IMR-90 (cell line): ENCODE measurements around the gene MYO10. TPM values are rescaled to one million over a fixed set of nuclear protein-coding genes. Genes with fewer than 3 reads are reported as not detected.
A peak's percentile ranks its signal among the peaks of the same experiment; 100 is the strongest.

Experiments used
- ATAC-seq: fragments of 200-7000 bp; cut with Tn5 transposase; 2 replicates; pipeline ENCODE4 v1.9.1; 2020; ENCODE audit warnings: low read depth, mild to moderate bottlenecking, moderate library complexity
- BruUV-seq: library from RNA; stranded (reverse); fragments of 400-500 nt; replicated peaks from 2 replicates; lab custom pipeline; 2021; lab: Mats Ljungman, UMichigan
- CTCF ChIA-PET: fragments of 300-600 bp; formaldehyde crosslinking; extraction: SDS; loops from one replicate; lab custom pipeline; 2021; ENCODE audit warnings: antibody characterized with exemption; lab: Yijun Ruan, JAX
- POLR2A ChIA-PET: fragments of 300-600 bp; sonication (Branson Sonifier 250); formaldehyde crosslinking; loops from one replicate; lab custom pipeline; 2022; ENCODE audit warnings: antibody characterized with exemption; ENCODE audit not compliant: unreplicated experiment; lab: Charles Lee
- DNase-seq: peaks from one replicate; pipeline ENCODE4 v3.0.0; 2013
- H2AFZ ChIP-seq: replicated peaks from 2 replicates; pipeline ENCODE3; 2013; ENCODE audit warnings: low read length, mild to moderate bottlenecking; ENCODE audit not compliant: poor library complexity
- H2AK5ac ChIP-seq: 2 replicates; pipeline ENCODE4 v1.6.1; 2013; ENCODE audit warnings: low read depth, low read length, inconsistent platforms
- H2AK9ac ChIP-seq: replicated peaks from 2 replicates; pipeline ENCODE3; 2013; ENCODE audit warnings: mild to moderate bottlenecking, low read depth, low read length, moderate library complexity; ENCODE audit not compliant: poor library complexity
- H2BK120ac ChIP-seq: 2 replicates; pipeline ENCODE4 v1.6.1; 2013; ENCODE audit warnings: low read depth, low read length, inconsistent platforms
- H2BK15ac ChIP-seq: 3 replicates; pipeline ENCODE4 v1.6.1; 2013; ENCODE audit warnings: low read depth, low read length, inconsistent platforms
- H2BK20ac ChIP-seq: 2 replicates; pipeline ENCODE4 v1.6.1; 2013; ENCODE audit warnings: low read depth, mild to moderate bottlenecking, inconsistent platforms, low read length, moderate library complexity
- H2BK5ac ChIP-seq: 2 replicates; pipeline ENCODE4 v1.6.1; 2013; ENCODE audit warnings: mild to moderate bottlenecking, low read depth, low read length, inconsistent platforms; ENCODE audit not compliant: poor library complexity, severe bottlenecking
- H3K14ac ChIP-seq: replicated peaks from 2 replicates; pipeline ENCODE4 v1.6.1; 2013; ENCODE audit warnings: low read depth, low read length, inconsistent platforms
- H3K18ac ChIP-seq: 2 replicates; pipeline ENCODE4 v1.6.1; 2013; ENCODE audit warnings: low read depth, low read length, control low read depth
- H3K23ac ChIP-seq: 2 replicates; pipeline ENCODE4 v1.6.1; 2013; ENCODE audit warnings: low read depth, low read length, inconsistent platforms
- H3K27ac ChIP-seq: 2 replicates; pipeline ENCODE4 v1.5.1; 2013; ENCODE audit warnings: mild to moderate bottlenecking, control low read depth, low read length; ENCODE audit not compliant: insufficient read depth
- H3K27me3 ChIP-seq: 2 replicates; pipeline ENCODE4 v1.6.1; 2013; ENCODE audit warnings: low read length; ENCODE audit not compliant: control insufficient read depth, insufficient read depth
- H3K36me3 ChIP-seq: 2 replicates; pipeline ENCODE4 v1.6.1; 2013; ENCODE audit warnings: low read length, mixed read lengths; ENCODE audit not compliant: control insufficient read depth, insufficient read depth
- H3K4ac ChIP-seq: 2 replicates; pipeline ENCODE4 v1.6.1; 2013; ENCODE audit warnings: low read depth, low read length, inconsistent platforms
- H3K4me1 ChIP-seq: 2 replicates; pipeline ENCODE4 v1.6.1; 2013; ENCODE audit warnings: low read length, mixed read lengths; ENCODE audit not compliant: control insufficient read depth, insufficient read depth
- H3K4me2 ChIP-seq: 2 replicates; pipeline ENCODE4 v1.6.1; 2013; ENCODE audit warnings: low read depth, mild to moderate bottlenecking, control low read depth, low read length, moderate library complexity
- H3K4me3 ChIP-seq: 2 replicates; pipeline ENCODE4 v1.5.1; 2013; ENCODE audit warnings: low read depth, mild to moderate bottlenecking, control low read depth, low read length, moderate library complexity; ENCODE audit not compliant: insufficient read depth
- H3K56ac ChIP-seq: 2 replicates; pipeline ENCODE4 v1.6.1; 2013; ENCODE audit warnings: low read length, inconsistent platforms; ENCODE audit not compliant: insufficient read depth; ENCODE audit errors: extremely low read depth
- H3K79me1 ChIP-seq, 2 experiments: 2 replicates each; pipeline ENCODE4 v1.6.1; 2013; ENCODE audit warnings: low read length in 2 of 2, inconsistent platforms in 1 of 2, low read depth in 1 of 2
- H3K9ac ChIP-seq: 2 replicates; pipeline ENCODE4 v1.6.1; 2013; ENCODE audit warnings: low read depth, low read length, control low read depth
- H3K9me1 ChIP-seq: 2 replicates; pipeline ENCODE4 v1.6.1; 2013; ENCODE audit warnings: low read length, inconsistent platforms; ENCODE audit not compliant: insufficient read depth
- H3K9me3 ChIP-seq: 2 replicates; pipeline ENCODE4 v1.6.1; 2013; ENCODE audit warnings: low read length; ENCODE audit not compliant: control insufficient read depth, insufficient read depth
- H4K20me1 ChIP-seq: 2 replicates; pipeline ENCODE4 v1.6.1; 2013; ENCODE audit warnings: low read length, inconsistent platforms; ENCODE audit not compliant: insufficient read depth
- H4K5ac ChIP-seq: 2 replicates; pipeline ENCODE4 v1.6.1; 2013; ENCODE audit warnings: mild to moderate bottlenecking, low read depth, low read length, control low read depth
- H4K8ac ChIP-seq, 2 experiments: 2 replicates each; pipeline ENCODE4 v1.6.1; 2013; ENCODE audit warnings: low read depth in 2 of 2, low read length in 2 of 2, control low read depth in 1 of 2, inconsistent platforms in 1 of 2
- H4K91ac ChIP-seq: 2 replicates; pipeline ENCODE4 v1.6.1; 2013; ENCODE audit warnings: low read depth, low read length, inconsistent platforms; ENCODE audit not compliant: insufficient read depth
- BHLHE40 ChIP-seq: fragments of 150-350 bp; IDR thresholded peaks from 2 replicates; pipeline ENCODE4 v1.6.1; 2016; ENCODE audit warnings: mild to moderate bottlenecking, low read depth, low read length
- CEBPB ChIP-seq: IDR thresholded peaks from 2 replicates; pipeline ENCODE4 v1.6.1; 2012; ENCODE audit warnings: low read depth, low read length, improper control_type of control experiment
- CHD1 ChIP-seq: IDR thresholded peaks from 2 replicates; pipeline ENCODE4 v1.6.1; 2012; ENCODE audit warnings: low read depth, low read length, improper control_type of control experiment
- CTCF ChIP-seq: conservative IDR thresholded peaks from 2 replicates; pipeline ENCODE4 v1.5.1; 2012; ENCODE audit warnings: mild to moderate bottlenecking, low read depth, low read length, improper control_type of control experiment
- ELK1 ChIP-seq: fragments of 150-350 bp; IDR thresholded peaks from 2 replicates; pipeline ENCODE4 v1.6.1; 2016; ENCODE audit warnings: low read depth, mild to moderate bottlenecking, low read length, moderate library complexity, borderline replicate concordance
- FOS ChIP-seq: fragments of 150-350 bp; IDR thresholded peaks from 2 replicates; pipeline ENCODE4 v1.6.1; 2016; ENCODE audit warnings: low read depth, low read length
- MAFK ChIP-seq: IDR thresholded peaks from 2 replicates; pipeline ENCODE4 v1.6.1; 2012; ENCODE audit warnings: low read depth, low read length, improper control_type of control experiment
- MAZ ChIP-seq: IDR thresholded peaks from 2 replicates; pipeline ENCODE4 v1.6.1; 2012; ENCODE audit warnings: low read depth, mild to moderate bottlenecking, low read length, improper control_type of control experiment, moderate library complexity, borderline replicate concordance
- MXI1 ChIP-seq: IDR thresholded peaks from 2 replicates; pipeline ENCODE4 v1.6.1; 2012; ENCODE audit warnings: low read depth, mild to moderate bottlenecking, low read length, moderate library complexity, borderline replicate concordance
- NFE2L2 ChIP-seq: fragments of 150-350 bp; IDR thresholded peaks from 2 replicates; pipeline ENCODE4 v1.6.1; 2016; ENCODE audit warnings: low read depth, mild to moderate bottlenecking, low read length
- POLR2A ChIP-seq: IDR thresholded peaks from 2 replicates; pipeline ENCODE4 v1.6.1; 2012; ENCODE audit warnings: mild to moderate bottlenecking, low read depth, low read length
- RAD21 ChIP-seq: IDR thresholded peaks from 2 replicates; pipeline ENCODE4 v1.6.1; 2012; ENCODE audit warnings: low read length, improper control_type of control experiment
- RCOR1 ChIP-seq: IDR thresholded peaks from 2 replicates; pipeline ENCODE4 v1.6.1; 2012; ENCODE audit warnings: mild to moderate bottlenecking, low read length, improper control_type of control experiment; ENCODE audit not compliant: insufficient replicate concordance
- RFX5 ChIP-seq: IDR thresholded peaks from 2 replicates; pipeline ENCODE4 v1.8.0; 2012; ENCODE audit warnings: low read depth, mild to moderate bottlenecking, low read length, moderate library complexity
- SMC3 ChIP-seq: fragments of 150-350 bp; IDR thresholded peaks from 2 replicates; pipeline ENCODE4 v1.6.1; 2016; ENCODE audit warnings: low read depth, mild to moderate bottlenecking, antibody characterized with exemption, low read length, moderate library complexity
- WGBS, 2 experiments: methylation state at CpG; one replicate each; pipeline versions ENCODE4 v1.1.5 to v1.1.7; 2013; ENCODE audit warnings: missing lambda C conversion rate in 2 of 2; ENCODE audit not compliant: insufficient read length in 1 of 2; ENCODE audit errors: extremely low coverage in 2 of 2; 5-methylcytosine and 5-hydroxymethylcytosine counted together
- dilution Hi-C: fragments of 300-500 bp; cut with HindIII; formaldehyde crosslinking; loops from one replicate; pipeline ENCODE4 v1.14.3; 2018; ENCODE audit warnings: low sequenced_read_pairs; ENCODE audit not compliant: unreplicated experiment
- in situ Hi-C: fragments of 300-500 bp; cut with MboI; formaldehyde crosslinking; loops from 3 replicates; pipeline ENCODE4 v1.14.3; 2019; ENCODE audit warnings: low sequenced_read_pairs, inconsistent platforms, mixed read lengths
- intact Hi-C: fragments of 100-400 bp; cut with micrococcal nuclease; formaldehyde crosslinking; loops from 2 replicates; pipeline ENCODE4 v1.10.0; 2022
- polyA plus RNA-seq, 3 experiments: library from polyadenylated mRNA; depleted of rRNA; stranded (reverse); fragments of >200 nt; gene quantifications; 2 replicates each; pipeline ENCODE4 v1.2.3, GENCODE V29; 2012; ENCODE audit warnings: low replicate concordance in 1 of 3
- total RNA-seq: library from RNA; depleted of rRNA; stranded (reverse); fragments of >200 nt; gene quantifications from 2 replicates; pipeline ENCODE4 v1.2.3, GENCODE V29; 2012
- TF ChIP-seq, protein P1 (sequence below): fragments of 150-350 bp; IDR thresholded peaks from 2 replicates; pipeline ENCODE4 v1.6.1; 2017; ENCODE audit warnings: mild to moderate bottlenecking, antibody characterized with exemption, low read length, low read depth

Gene MYO10
- total and polyA plus RNA-seq, 2 of the 4 experiments (the other 2 are of a cell fraction), result 39.9 to 115 TPM

- Histone ChIP-seq H3K79me1 (peaks cover 7 to 76% of the 10 kb centered on the region in 2 experiments; a peak in 3 of 4 replicates), H2BK120ac (no peak overlapping the region), H3K23ac (peak overlapping the region; percentile 4; the same call in 1 of the 2 replicates), H2BK5ac (no peak overlapping the region), H2BK20ac (no peak overlapping the region), H2BK15ac (no peak overlapping the region), H3K4me3 (no peak overlapping the region), H3K4me1 (peaks cover 22% of the 10 kb centered on the region), H3K9ac (no peak overlapping the region), H3K9me3 (no peaks in the 10 kb centered on the region), H3K9me1 (peaks cover 33% of the 10 kb centered on the region), H3K56ac (no peak overlapping the region), H2AK5ac (no peak overlapping the region), H2AFZ (no peak overlapping the region), H4K8ac (no peak overlapping the region), H2AK9ac (no peak overlapping the region), H4K20me1 (peaks cover 98% of the 10 kb centered on the region), H3K27me3 (no peaks in the 10 kb centered on the region), H3K18ac (no peak overlapping the region), H4K5ac (no peak overlapping the region), H4K91ac (no peak overlapping the region), H3K14ac (no peak overlapping the region), H3K4me2 (no peak overlapping the region), H3K27ac (no peak overlapping the region), H3K4ac (no peak overlapping the region), H3K36me3 (peaks cover 8% of the 10 kb centered on the region)
- DNase-seq (no peak), ATAC-seq (no peak)
- CTCF ChIA-PET, result no interaction called here
- dilution Hi-C loops, result no loop called here
- POLR2A ChIA-PET, result no interaction called here
- no peak for TF ChIP-seq RAD21
- TF ChIP-seq SMC3, result no peak
- no peak for TF ChIP-seq CHD1
- no peak for TF ChIP-seq NFE2L2
- no peak for TF ChIP-seq POLR2A
- TF ChIP-seq BHLHE40, result no peak
- TF ChIP-seq RFX5, result no peak
- TF ChIP-seq ELK1, result no peak
- TF ChIP-seq, protein P1, sequence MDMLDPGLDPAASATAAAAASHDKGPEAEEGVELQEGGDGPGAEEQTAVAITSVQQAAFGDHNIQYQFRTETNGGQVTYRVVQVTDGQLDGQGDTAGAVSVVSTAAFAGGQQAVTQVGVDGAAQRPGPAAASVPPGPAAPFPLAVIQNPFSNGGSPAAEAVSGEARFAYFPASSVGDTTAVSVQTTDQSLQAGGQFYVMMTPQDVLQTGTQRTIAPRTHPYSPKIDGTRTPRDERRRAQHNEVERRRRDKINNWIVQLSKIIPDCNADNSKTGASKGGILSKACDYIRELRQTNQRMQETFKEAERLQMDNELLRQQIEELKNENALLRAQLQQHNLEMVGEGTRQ, result no peak
- no peak for TF ChIP-seq CEBPB
- no peak for TF ChIP-seq FOS
- no peak for TF ChIP-seq MAFK
- TF ChIP-seq CTCF, result no peak
- TF ChIP-seq MXI1, result no peak
- no peak for TF ChIP-seq RCOR1
- TF ChIP-seq MAZ, result no peak
- 86% methylated on average over 1 of the region's 4 CpGs; no CpG with 5 or more reads in 1 of the 2 experiments for WGBS, 2 experiments
- in situ Hi-C loops, result no loop called here
- BruUV-seq, result no TSS peak
- intact Hi-C loops, result no loop called here
Measured at GRCh38 chr5:16853518-16853917, 82.6 kb downstream of the MYO10 start.
